ENCODE measurements around the gene UGT1A9. TPM values are rescaled to one million over a fixed set of nuclear protein-coding genes. Genes with fewer than 3 reads are reported as not detected.

UGT1A9 gene
- total and polyA plus RNA-seq, 2 of the 13 experiments (the other 11 are each of a cell fraction or from before 2014, with no cell fraction given) = 0.07 TPM; not detected in 1

- TF ChIP-seq CSRNP2 (CRISPR knock-in tag; conservative IDR thresholded peaks at IDR 0.05; ENCODE audit: low read depth) (0 out of 2 replicates have a peak, but pooled peaks have one; percentile 72), SRY (CRISPR knock-in tag; IDR thresholded peaks at IDR 0.05) (no peak), UBTF (CRISPR knock-in tag; IDR thresholded peaks at IDR 0.05) (no peak), BRD4 (CRISPR knock-in tag; IDR thresholded peaks at IDR 0.05) (no peak), MTF1 (CRISPR knock-in tag; IDR thresholded peaks at IDR 0.05) (no peak), MTA3 (CRISPR knock-in tag; IDR thresholded peaks at IDR 0.05) (no peak), GZF1 (CRISPR knock-in tag; IDR thresholded peaks at IDR 0.05) (no peak), SUZ12 (IDR thresholded peaks at IDR 0.05; ENCODE audit: low read depth, low read length) (no peak), ZNF891 (CRISPR knock-in tag; IDR thresholded peaks at IDR 0.05) (no peak), SMC3 (IDR thresholded peaks at IDR 0.05; ENCODE audit: low read length) (peak; percentile 13; the same call in 1 of the 2 replicates), ZBTB2 (CRISPR knock-in tag; IDR thresholded peaks at IDR 0.05; ENCODE audit: low read depth) (peak; percentile 62; the same call in 1 of the 2 replicates), ZNF619 (CRISPR knock-in tag; IDR thresholded peaks at IDR 0.05) (no peak), ZNF672 (CRISPR knock-in tag; IDR thresholded peaks at IDR 0.05) (peak; percentile 67; the same call in 1 of the 2 replicates), SOX6 (IDR thresholded peaks at IDR 0.05) (no peak), SOX6 (CRISPR knock-in tag; IDR thresholded peaks at IDR 0.05) (peak; percentile 99), ISX (CRISPR knock-in tag; conservative IDR thresholded peaks at IDR 0.05) (no peak), ZNF644 (CRISPR knock-in tag; IDR thresholded peaks at IDR 0.05; ENCODE audit: low read depth) (peak; percentile 64; the same call in 1 of the 2 replicates)
- TF ChIP-seq, protein P1, sequence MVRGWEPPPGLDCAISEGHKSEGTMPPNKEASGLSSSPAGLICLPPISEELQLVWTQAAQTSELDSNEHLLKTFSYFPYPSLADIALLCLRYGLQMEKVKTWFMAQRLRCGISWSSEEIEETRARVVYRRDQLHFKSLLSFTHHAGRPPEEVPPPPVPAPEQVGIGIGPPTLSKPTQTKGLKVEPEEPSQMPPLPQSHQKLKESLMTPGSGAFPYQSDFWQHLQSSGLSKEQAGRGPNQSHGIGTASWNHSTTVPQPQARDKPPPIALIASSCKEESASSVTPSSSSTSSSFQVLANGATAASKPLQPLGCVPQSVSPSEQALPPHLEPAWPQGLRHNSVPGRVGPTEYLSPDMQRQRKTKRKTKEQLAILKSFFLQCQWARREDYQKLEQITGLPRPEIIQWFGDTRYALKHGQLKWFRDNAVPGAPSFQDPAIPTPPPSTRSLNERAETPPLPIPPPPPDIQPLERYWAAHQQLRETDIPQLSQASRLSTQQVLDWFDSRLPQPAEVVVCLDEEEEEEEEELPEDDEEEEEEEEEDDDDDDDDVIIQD (CRISPR knock-in tag; IDR thresholded peaks at IDR 0.05; ENCODE audit: low read depth) = peak; percentile 81; the same call in 1 of the 2 replicates
- TF ChIP-seq, protein P2, sequence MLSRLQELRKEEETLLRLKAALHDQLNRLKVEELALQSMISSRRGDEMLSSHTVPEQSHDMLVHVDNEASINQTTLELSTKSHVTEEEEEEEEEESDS (CRISPR knock-in tag; IDR thresholded peaks at IDR 0.05; ENCODE audit: borderline replicate concordance) = peak; percentile 89
These were observed 84.9 kb downstream of the UGT1A9 start (continued) for GRCh38 chr2:233756429-233757081.
